Activated T-helper 1 cell treated with anti-CD3 and anti-CD28 coated beads, Interleukin-2, amount 50 U/mL, for 16 hours (primary cell): Measurements from ENCODE around the gene CAPZA2.

Experiments used
- DNase-seq, 2 donors: peaks; one replicate each; pipeline ENCODE4 v3.0.0-alpha.2; 2020; ENCODE audit warnings: low read depth in 1 of 2, low spot score in 1 of 2

The CAPZA2 gene

DNA sequence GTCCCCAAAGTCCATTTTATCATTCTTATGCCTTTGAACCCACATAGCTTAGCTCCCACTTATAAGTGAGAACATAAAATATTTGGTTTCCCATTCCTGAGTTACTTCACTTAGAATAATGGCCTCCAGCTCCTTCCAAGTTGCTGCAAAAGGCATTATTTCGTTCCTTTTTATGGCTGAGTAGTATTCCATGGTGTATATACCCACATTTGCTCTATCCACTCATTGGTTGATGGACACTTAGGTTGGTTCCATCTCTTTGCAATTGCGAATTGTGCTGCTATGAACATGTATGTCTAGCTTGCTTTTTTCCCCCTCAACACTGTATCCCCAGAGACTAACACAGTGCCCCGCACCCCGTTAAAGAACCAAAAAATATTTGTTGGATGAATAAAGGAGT lies 670 bp upstream of the CAPZA2 start:
- no peak for DNase-seq

- DNase-seq = no peak
These were observed 724 bp downstream of the CAPZA2 start for GRCh38 chr7:116862951-116863670.

- DNase-seq = no peak
These were observed 1.6 kb downstream of the CAPZA2 start for GRCh38 chr7:116863936-116864500.

GRCh38 chr7:116871061-116871700 lies 8.8 kb downstream of the CAPZA2 start:
- no peak for DNase-seq

DNA sequence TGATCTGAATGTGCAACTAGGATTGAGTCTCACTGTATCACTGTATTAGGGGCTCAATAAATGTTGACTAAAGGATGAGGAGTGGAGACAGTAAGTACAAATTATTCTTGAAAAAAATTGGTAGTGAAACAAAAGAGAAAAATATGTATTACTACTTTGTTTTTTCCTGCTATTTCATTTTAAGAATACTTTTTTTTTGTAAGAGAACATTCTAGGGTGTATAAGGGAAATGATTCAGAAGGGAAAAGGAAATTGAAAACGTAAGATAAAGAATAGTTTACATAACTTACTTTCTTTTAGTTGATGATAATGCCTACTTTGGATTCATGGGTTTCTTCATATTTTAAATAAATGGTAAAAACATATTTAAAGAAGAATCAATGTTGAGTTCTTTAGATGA lies 9.6 kb downstream of the CAPZA2 start:
- DNase-seq = no peak

DNA sequence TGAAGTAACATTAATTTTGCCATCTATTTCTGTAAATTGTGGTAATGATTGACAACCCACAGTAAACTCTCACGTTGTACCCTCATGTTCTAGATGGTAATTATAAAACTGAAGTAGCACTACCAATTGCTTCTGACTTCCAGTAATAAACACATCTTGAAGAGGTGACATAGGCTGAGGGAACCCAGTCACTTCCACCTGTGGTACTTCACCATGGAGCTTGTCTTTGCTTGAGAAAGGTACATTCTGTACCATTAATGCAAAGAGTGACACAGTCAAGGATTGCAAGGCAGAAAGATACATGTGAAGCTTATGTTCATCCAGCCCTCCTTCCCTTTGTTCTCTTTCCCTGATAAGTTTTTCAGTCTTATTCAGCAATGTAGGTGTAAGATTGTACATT lies 11.2 kb downstream of the CAPZA2 start:
- no peak for DNase-seq

GRCh38 chr7:116876664-116877442 lies 14.5 kb downstream of the CAPZA2 start:
- DNase-seq = no peak

DNA sequence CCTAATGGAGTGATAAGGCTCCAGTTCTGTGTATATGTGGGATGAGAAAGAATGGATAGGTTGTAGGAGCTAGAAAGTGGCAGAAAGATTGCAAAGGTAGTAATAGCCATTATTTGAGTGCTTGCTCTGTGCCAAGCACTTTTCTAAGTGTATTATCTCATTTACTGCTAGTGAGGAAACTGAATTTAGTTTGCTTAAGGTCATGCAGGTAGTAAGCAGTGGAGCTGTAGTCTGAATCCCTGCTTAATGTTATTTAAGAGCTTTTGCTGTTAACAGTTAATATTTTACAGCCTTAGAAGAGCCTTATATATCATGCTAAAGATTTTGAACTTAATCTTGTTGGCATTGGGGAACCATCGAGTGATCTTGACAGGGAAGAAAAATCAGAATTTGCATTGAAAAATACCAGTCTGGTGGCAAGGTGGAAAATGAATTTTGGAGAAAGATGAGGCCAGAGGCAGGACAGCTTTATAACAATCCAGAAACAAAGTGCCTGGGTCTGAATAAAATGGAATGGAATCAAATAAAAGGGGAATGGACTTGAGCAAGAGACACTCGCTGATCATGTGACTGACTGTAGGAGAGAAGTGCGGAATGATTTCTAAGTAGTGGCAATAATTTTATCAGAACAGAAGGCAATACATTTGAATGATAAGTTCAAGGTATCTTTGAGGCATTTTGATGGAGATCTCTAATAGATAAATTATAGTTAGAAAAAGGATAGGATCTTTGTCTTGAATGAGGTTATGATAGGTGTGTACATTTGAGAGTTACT lies 15.2 kb downstream of the CAPZA2 start:
- DNase-seq = no peak

GRCh38 chr7:116884691-116885090 lies 22.3 kb downstream of the CAPZA2 start:
- no peak for DNase-seq

GRCh38 chr7:116885724-116886123 lies 23.3 kb downstream of the CAPZA2 start:
- no peak for DNase-seq

DNA sequence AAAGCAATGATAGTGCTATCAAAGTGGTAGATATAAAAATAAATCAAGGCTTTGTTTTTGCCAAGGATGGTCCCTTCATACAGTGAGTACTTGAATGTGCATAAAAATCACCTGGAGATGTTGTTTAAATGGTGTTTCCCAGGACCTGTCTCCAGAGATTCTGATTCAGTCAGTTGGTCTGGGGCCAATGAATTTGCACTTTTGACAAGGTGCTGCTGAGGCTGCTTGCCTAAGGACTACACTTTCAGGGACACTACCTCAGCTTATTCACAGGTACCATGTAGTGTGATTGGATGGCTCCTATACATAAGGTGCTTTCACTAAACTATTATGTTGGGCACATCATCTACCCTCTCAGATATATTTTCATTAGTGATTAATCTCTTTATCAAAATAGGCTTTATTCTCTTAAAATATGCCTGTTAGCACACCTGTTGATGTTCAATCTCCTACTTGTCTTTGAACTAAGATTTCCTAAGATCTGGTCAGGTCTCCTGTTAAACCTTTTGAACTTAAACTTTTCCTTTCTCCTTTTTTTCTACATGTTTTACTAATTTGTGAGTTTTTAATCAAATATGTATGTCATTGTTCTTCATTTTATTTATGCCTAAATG lies 24.3 kb downstream of the CAPZA2 start:
- no peak for DNase-seq

DNA sequence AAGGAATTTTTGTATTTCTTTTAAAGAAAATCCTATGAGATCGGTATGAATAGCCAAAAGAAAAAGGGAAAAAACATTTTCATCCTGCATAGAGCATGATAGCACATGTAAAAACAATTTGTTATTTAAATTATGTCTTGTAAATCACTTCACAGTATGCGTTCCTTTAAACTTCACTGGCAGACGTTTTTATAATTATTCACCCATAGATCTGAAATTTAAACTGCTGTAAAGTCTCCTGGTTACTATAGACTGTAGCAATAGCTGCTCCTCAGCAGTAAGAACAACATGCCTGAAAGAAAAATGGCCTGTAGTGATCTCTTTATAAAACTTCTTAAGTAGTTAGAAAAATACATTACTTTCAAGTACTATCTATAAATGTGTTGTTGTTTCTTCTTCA lies 26.5 kb downstream of the CAPZA2 start:
- DNase-seq = no peak

DNA sequence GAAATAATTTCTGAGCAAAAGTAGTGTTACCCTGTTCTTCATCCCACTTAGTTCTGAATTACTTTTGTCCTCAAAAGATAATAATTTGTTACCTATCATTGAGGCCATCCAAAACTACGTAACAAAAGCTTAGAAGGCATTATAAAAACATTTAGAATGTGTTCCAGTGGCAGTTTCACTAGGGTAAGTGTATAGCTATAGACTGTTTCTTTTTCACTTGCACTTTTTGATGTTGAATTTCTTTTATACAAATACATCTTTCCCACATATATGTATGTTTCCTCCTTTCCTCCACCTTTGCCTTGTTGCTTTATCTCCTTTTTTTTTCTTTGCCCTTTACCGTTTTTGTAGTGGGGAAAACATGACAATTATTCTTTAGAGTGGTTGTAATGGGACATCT lies 33.5 kb downstream of the CAPZA2 start:
- no peak for DNase-seq

DNA sequence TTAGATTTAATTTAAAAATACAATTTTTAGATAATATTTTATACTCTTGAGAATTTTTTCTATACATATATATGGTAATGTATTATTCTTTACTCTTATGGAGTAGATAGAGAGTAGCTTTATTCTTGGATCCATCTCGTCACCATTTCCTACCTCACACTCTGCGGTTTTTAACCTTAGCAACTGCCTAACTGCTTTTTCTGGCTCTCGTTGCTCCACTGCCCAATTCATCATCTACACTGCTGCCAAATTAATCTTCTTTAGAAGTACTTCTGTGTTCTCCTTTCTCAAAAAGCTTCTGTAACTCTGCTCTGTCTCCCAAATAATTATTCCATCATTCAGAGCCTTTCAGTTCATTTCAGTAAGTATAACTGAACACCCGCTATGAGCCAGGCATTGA lies 35.3 kb downstream of the CAPZA2 start:
- DNase-seq = no peak

GRCh38 chr7:116899308-116899707 lies 36.9 kb downstream of the CAPZA2 start:
- DNase-seq = no peak

DNA sequence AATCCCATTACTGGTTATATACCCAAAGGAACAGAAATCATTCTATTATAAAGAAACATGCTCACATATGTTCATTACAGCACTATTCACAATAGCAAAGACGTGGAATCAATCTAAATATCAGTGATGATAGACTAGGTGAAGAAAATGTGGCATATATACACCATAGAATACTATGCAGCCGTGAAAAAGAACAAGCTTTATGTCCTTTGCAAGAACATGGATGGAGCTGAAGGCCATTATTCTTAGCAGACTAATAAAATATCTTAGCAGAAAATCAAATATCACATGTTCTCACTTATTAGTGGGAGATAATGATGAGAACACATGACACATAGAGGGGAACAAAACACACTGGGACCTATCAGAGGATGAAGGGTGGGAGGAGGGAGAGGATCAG lies 38.8 kb downstream of the CAPZA2 start:
- DNase-seq = no peak

DNA sequence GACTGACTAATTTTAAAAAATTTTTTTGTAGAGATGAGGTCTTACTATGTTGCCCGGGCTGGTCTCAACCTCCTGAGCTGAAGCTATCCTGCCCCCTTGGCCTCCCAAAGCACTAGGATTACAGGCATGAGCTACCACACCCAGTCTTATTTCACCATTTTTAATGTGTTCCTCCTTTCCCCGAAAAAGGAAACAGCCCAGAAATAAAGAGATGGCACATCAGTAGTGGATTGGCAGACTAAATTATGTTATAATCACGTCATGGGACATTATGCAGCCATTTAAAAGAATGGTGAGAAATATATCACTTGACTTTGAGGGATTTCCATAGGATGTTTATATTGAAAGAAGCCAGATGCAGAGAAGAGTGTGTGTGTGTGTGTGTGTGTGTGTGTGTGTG lies 40.5 kb downstream of the CAPZA2 start:
- DNase-seq = no peak

DNA sequence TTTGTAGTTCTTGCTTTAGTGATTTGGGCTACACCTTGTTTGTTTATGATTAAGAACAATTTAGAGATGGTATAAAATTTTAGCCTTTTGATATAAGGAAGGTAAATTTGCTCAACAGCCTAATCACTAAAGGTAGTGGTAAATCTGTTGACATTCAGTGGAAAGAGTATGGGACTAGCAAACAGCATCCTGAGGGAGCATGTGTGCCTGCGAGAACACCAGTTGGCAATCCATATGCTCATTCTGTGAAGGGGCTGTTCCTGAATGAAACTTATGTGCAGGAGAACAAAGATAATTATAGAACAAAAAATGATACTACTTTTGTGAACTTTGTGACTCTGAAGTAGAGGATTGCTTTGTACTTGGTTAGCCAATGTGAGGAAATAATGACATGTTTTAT lies 44.0 kb downstream of the CAPZA2 start:
- no peak for DNase-seq

DNA sequence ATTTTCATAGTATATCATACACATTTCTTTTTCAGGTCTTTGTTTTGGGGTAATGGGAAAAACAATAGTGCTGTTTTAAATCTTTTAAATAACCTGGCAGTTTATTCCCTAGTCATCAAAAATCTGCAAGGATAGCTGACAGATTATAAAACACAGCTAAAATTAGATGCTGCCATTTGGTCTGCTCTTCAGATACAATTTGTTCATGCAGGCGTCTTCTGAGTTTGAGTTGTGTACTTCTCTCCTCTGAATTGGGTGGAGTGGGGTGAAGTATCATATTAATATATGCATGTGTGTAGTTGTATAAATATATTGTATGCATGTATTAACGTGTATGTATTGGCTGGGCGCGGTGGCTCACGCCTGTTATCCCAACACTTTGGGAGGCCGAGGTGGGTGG lies 48.0 kb downstream of the CAPZA2 start:
- no peak for DNase-seq

- no peak for DNase-seq
These were observed 49.4 kb downstream of the CAPZA2 start for GRCh38 chr7:116911801-116912200.
